Muscle of arm (tissue), 12 donors: ENCODE measurements around the gene SLC27A5. TPM values are rescaled to one million over a fixed set of nuclear protein-coding genes. Genes with fewer than 3 reads are reported as not detected.
"Not testable (repeated sequence)": the region's sequence is repeated elsewhere in the genome, so short reads cannot be mapped to it uniquely, and the experiment has no call there.

ENCODE experiments used
- DNase-seq: peaks from one replicate; pipeline ENCODE4 v3.0.0-alpha.2; 2013
- polyA plus RNA-seq, 12 donors: library from polyadenylated mRNA; unstranded; fragments of 120-200 nt; gene quantifications; one replicate each; pipeline ENCODE4 v1.2.1, GENCODE V29; 2013; ENCODE audit not compliant: insufficient read length in 12 of 12

The SLC27A5 gene
- polyA plus RNA-seq, 12 donors: 2.0 to 4.1 (median 3.8) TPM; not detected in 2

GRCh38 chr19:58471736-58472135 lies 40.1 kb downstream of the SLC27A5 start:
- DNase-seq: no peak

- not testable (repeated sequence) for DNase-seq
Measured at GRCh38 chr19:58470837-58471543, 40.8 kb downstream of the SLC27A5 start.

DNA sequence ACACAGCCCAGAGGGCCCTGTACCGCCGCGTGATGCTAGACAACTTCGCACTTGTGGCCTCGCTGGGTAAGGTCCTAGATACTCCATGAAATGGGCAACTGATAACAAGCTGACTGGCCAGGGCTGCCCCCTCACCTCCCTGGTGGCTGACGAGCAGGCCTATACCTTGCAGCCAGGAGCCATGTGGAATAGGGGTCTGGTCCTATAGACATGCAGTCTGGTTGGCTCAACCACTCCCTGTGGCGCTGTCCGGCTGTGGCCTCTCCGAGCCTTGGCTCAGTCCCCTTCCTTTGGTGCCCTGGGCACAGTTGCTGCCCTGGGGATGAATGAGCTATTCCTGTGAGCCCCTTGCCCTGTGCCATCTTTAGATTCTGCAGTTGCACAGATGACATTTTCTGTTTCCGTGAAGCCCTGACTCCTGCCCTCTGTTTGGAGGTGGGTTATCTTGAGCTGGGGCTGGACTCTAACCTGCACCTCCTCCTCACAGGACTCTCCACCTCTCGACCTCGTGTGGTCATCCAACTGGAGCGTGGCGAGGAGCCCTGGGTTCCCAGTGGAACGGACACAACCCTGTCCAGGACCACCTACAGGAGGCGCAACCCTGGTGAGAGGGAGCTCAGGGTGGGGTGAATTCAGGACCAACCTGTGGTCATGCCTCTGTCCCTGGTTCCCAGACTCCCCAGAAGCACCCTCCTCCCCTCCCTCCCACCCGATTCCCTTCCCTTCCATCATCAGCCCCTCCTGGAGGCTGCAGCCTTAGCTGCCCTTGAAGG lies 42.4 kb downstream of the SLC27A5 start:
- no peak for DNase-seq

DNA sequence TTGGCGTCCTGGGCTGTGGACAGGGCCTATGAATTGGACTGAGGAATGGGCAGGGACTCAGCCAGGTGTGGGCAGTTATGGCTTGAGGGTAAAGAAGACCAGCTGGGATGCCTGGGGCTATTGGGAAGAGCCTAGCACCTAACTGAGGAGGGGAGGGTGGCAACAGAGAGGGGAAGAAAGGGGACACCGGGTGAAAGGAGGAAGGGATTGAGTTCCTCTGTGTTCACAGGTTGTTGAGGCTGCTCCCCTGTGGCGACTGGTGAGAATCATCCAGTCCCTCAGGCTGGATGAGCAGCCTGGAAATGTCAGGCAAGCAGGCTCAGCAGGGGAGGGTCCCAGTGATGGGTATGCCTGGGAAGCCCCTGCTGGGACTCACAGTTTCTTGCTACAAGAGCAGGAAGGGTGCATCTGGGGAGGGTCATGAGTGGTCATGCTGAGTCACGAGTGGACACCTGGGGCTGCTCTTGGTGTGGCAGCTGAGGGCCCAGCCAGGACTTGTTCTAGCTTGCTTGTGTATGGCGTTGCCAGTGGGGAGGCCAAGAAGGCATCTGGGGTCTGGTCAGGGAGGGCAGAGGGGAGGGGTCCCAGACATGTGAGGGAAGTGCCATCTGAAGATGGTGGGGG lies 43.5 kb downstream of the SLC27A5 start:
- DNase-seq: no peak

GRCh38 chr19:58466760-58467589 lies 44.8 kb downstream of the SLC27A5 start, which contains the start of gene ZNF324:
ZNF324 (plus strand) TSS chr19:58467080; CDS start chr19:58469186, 2,106 bp downstream.
- peak; percentile 98 for DNase-seq

DNA sequence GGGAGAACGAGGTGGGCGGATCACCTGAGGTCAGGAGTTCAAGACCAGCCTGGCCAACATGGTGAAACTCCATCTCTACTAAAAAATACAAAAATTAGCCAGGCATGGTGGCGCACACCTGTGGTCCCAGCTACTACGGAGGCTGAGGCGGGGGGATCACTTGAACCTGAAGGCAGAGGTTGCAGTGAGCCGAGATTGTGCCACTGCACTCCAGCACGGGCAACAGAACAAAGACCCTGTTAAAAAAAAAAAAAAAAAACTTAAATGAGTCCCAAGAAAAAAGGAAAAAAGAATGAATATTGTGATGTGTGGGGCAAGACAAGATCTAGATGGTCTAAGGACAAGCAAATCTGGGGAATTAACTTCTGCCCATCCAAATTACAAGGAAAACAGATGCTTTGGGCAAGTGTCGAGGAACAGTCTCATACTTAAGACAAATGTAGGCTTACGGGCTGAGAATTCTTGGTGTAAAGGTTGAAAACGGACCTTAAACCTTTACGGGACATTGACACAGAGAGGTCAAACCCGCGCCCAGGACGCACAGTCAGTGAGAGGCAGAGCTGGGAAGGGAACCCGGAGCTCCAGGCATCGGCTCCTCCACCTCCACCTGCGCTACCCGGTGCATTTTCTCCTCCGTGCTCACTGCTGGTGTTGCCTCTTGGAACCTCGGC lies 45.6 kb downstream of the SLC27A5 start:
- no peak for DNase-seq

GRCh38 chr19:58460039-58460438 lies 51.8 kb downstream of the SLC27A5 start:
- DNase-seq: no peak

GRCh38 chr19:58456111-58456510 lies 55.7 kb downstream of the SLC27A5 start:
- no peak for DNase-seq

- DNase-seq: no peak
Measured at GRCh38 chr19:58455306-58455705, 56.5 kb downstream of the SLC27A5 start.

DNA sequence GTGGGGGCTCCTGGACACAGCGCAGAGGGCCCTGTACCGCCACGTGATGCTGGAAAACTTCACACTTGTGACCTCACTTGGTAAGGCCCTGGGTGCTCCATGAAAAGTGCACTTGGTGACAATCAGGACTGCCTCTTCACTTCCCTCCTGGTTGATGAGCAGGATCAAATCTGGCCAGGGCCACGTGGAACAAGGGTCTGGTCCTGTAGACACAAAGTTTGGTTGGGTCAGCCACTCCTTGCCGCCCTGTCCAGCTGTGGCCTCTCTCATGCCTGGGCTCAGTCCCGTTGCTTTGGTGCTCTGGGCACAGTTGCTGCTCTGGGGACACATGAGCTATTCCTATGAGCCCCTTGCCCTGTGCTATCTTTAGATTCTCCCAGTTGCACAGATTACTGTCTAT lies 58.0 kb downstream of the SLC27A5 start:
- DNase-seq: no peak

DNA sequence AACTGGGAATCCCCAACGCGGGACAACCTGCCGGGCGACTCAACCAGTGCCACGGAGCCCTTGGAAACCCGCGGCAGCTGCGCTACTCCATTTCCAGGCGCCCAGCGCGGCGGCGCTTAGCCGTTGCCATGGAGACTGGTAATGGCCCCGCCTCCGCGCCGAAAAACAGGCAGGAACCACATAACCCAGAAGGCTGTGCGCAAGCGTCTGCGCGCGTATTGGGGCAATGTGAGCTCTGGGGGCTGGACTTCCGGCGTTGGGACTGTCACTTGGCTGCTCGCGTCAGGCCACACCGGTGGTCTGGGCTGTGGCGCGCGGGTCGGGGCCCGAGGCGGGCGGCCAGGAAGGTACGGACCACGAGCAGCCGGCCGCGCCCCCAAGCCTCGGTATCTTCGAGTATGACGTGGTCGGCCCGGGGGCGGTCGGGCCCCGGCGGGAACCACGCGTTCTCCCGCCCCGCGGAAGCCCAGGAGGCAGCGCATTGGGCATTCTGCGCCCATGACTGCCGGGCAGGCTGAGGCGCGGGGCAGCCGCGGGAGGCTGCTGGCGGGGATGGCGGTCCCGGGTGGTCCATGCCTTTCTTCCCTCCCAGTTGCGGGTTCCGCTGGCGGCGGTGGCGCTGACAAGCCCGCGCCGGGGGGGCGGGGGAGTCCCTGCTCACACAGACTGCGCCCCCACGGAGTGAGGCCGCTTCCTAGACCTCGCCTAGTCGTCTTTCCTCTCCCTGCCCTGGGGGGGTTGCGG lies 60.3 kb downstream of the SLC27A5 start, which contains the start of gene ZNF324B:
ZNF324B (plus strand) TSS at position 265 of the 744 bp plus-strand sequence. CDS start 2,080 bp downstream, outside the sequence.
- peak; percentile 96 for DNase-seq

DNA sequence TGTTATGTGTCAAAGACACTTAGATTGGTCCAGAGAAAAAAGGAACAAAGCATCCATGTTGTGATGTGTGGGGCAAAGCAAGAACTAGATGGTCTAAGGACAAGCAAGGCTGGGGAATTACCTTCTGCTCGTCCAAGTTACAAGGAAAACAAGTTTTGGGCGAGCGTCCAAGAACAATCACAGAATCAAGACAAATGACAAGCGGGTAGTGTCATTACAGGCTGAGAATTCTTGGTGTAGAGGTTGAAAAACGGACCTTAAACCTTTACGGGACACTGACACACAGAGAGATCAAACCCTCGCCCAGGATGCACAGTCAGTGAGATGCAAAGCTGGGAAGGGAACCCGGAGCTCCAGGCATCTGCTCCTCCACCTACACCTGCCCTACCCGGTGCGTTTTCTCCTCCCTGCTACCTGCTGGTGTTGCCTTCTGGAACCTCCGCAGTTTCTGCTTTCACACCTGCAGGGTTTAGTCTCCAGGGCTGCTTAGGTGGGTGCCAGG lies 60.9 kb downstream of the SLC27A5 start:
- DNase-seq: no peak

- DNase-seq: not testable (repeated sequence)
Measured at GRCh38 chr19:58449980-58450379, 61.8 kb downstream of the SLC27A5 start.

DNA sequence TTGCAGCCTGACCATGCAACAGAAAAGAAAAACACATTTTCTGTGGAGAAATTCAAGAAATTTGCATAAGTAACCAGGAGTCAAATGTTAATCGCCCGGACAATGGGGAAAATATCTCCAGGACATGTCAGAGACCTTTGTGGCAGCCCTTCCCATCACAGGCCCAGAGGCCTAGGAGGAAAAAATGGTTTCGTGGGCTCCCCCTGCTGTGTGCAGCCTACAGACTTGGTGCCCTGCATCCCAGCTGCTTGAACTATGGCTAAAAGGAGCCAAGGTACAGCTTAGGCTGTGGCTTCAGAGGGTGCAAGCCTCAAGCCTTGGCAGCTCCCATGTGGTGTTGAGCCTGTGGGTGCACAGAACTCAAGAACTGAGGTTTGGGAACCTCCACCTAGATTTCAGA lies 62.9 kb downstream of the SLC27A5 start:
- not testable (repeated sequence) for DNase-seq

Other genes with a start within 250 kb of the SLC27A5 start
- gene ZNF8, start 233.0 kb downstream of the SLC27A5 start, polyA plus RNA-seq: 1 to 10 TPM in 11 of 12 donors, not detected in 1; 4.0 to 7.0 (median 5.6) TPM
- gene ERVK3-1, start 206.6 kb downstream of the SLC27A5 start, polyA plus RNA-seq: 10 to 100 TPM in 11 of 12 donors, not detected in 1; 25.9 to 51.7 (median 28.4) TPM
- 1 to 10 TPM in 10 of 12 donors, not detected in 2; 2.6 to 4.0 (median 3.1) TPM for gene ZSCAN22, start 185.0 kb downstream of the SLC27A5 start, polyA plus RNA-seq
- 1 to 10 TPM in 10 of 12 donors, not detected in 2; 2.3 to 6.0 (median 2.9) TPM for gene A1BG, start 158.5 kb downstream of the SLC27A5 start, polyA plus RNA-seq
- 1 to 10 TPM in 10 of 12 donors, not detected in 2; 1.6 to 3.0 (median 1.9) TPM for gene ZNF497, start 149.2 kb downstream of the SLC27A5 start, polyA plus RNA-seq
- 1 to 10 TPM in 8 of 12 donors, under 1 TPM in 3, not detected in 1; 0.65 to 8.8 (median 1.2) TPM for gene ZNF837, start 131.0 kb downstream of the SLC27A5 start, polyA plus RNA-seq
- 1,000 to 10,000 TPM in 9 of 12 donors, 100 to 1,000 TPM in 2, not detected in 1; 942 to 1,724 (median 1,496) TPM for gene RPS5, start 124.7 kb downstream of the SLC27A5 start, polyA plus RNA-seq
- under 1 TPM in 1 of 12 donors, not detected in 11; 0.57 TPM for gene RNF225, start 116.3 kb downstream of the SLC27A5 start, polyA plus RNA-seq
- 1 to 10 TPM in 10 of 12 donors, not detected in 2; 4.6 to 7.0 (median 5.9) TPM for gene ZNF584, start 103.3 kb downstream of the SLC27A5 start, polyA plus RNA-seq
- gene ZNF132, start 71.8 kb downstream of the SLC27A5 start, polyA plus RNA-seq: 1 to 10 TPM in 11 of 12 donors, not detected in 1; 3.4 to 6.5 (median 5.3) TPM
- gene ZNF324B, start 60.4 kb downstream of the SLC27A5 start, polyA plus RNA-seq: 1 to 10 TPM in 10 of 12 donors, not detected in 2; 2.3 to 4.4 (median 3.1) TPM
- gene ZNF324, start 44.9 kb downstream of the SLC27A5 start, polyA plus RNA-seq: 10 to 100 TPM in 1 of 12 donors, 1 to 10 TPM in 10, not detected in 1; 3.8 to 11.7 (median 4.6) TPM
- gene ZNF446, start 35.6 kb downstream of the SLC27A5 start, polyA plus RNA-seq: 10 to 100 TPM in 1 of 12 donors, 1 to 10 TPM in 10, not detected in 1; 4.8 to 10.4 (median 6.8) TPM
- gene ZBTB45, start 7.8 kb upstream of the SLC27A5 start, polyA plus RNA-seq: 10 to 100 TPM in 2 of 12 donors, 1 to 10 TPM in 9, not detected in 1; 5.3 to 13.3 (median 8.3) TPM
- gene TRIM28, start 32.1 kb upstream of the SLC27A5 start, polyA plus RNA-seq: 100 to 1,000 TPM in 11 of 12 donors, not detected in 1; 218 to 448 (median 333) TPM
- gene CHMP2A, start 43.1 kb upstream of the SLC27A5 start, polyA plus RNA-seq: 100 to 1,000 TPM in 1 of 12 donors, 10 to 100 TPM in 10, not detected in 1; 63.8 to 111 (median 69.9) TPM
- 10 to 100 TPM in 11 of 12 donors, not detected in 1; 49.2 to 72.5 (median 64.6) TPM for gene UBE2M, start 46.6 kb upstream of the SLC27A5 start, polyA plus RNA-seq
- 10 to 100 TPM in 10 of 12 donors, 1 to 10 TPM in 1, not detected in 1; 9.5 to 38.1 (median 13.8) TPM for gene MZF1, start 61.3 kb upstream of the SLC27A5 start, polyA plus RNA-seq